GM21381 (cell line): Measurements from ENCODE around the gene DGCR2.
"Not testable (repeated sequence)": the region's sequence is repeated elsewhere in the genome, so short reads cannot be mapped to it uniquely, and the experiment has no call there.

Experiments
- ATAC-seq: cut with Tn5 transposase; IDR thresholded peaks from one replicate; pipeline ENCODE4 v1.9.1; 2021; ENCODE audit warnings: mild to moderate bottlenecking, moderate library complexity; ENCODE audit not compliant: unreplicated experiment

Gene DGCR2

DNA sequence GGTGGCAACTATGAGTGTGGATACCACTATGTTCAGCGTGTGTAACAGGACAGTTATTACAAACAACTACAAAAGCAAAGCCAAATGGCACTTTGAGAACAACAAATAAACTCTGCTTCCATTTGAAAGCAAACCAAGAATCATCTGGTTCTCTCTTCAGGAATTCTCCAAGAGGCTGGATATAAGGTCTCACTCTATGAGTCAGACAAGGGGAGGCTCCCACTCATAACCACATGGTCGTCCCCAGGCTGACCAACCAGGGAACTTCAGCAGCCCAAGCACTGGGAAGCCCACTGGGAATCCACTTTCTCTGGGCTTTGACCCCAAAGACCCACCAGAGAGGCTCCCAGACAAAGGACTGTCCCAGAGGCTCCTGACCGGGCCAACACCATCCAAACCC is 35.3 kb downstream of the DGCR2 start:
- no peak for ATAC-seq

- no peak for ATAC-seq
These were observed 35.8 kb downstream of the DGCR2 start for GRCh38 chr22:19086417-19086816.

GRCh38 chr22:19085233-19085718 is 36.9 kb downstream of the DGCR2 start:
- ATAC-seq: no peak

DNA sequence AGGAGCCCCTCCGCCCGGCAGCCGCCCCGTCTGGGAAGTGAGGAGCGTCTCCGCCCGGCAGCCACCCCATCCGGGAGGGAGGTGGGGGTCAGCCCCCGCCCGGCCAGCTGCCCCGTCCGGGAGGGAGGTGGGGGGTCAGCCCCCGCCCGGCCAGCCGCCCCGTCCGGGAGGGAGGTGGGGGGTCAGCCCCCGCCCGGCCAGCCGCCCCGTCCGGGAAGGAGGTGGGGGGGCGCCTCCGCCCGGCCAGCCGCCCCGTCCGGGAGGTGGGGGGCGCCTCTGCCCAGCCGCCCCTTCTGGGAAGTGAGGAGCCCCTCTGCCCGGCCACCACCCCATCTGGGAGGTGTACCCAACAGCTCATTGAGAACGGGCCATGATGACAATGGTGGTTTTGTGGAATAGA is 37.6 kb downstream of the DGCR2 start:
- not testable (repeated sequence) for ATAC-seq

- not testable (repeated sequence) for ATAC-seq
These were observed 38.1 kb downstream of the DGCR2 start for GRCh38 chr22:19084126-19084525.

DNA sequence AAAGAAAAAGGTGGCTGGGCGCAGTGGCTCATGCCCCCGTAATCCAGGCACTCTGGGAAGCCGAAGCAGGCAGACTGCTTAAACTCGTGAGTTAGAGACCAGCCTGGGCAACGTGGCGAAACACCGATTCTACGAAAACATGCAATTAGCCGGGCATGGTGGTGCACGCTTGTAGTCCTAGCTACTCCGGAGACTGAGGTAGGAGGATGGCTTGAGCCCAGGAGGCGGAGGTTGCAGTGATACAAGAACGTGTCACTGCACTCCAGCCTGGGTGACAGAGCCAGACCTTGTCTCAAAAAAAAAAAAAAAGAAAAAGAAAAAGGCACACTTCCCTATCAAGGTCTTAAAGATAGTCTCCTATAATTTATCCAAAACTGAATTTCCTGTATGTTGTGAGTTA is 39.4 kb downstream of the DGCR2 start:
- no peak for ATAC-seq

GRCh38 chr22:19082101-19082500 is 40.1 kb downstream of the DGCR2 start:
- ATAC-seq: no peak

GRCh38 chr22:19081351-19081750 is 40.9 kb downstream of the DGCR2 start:
- no peak for ATAC-seq

GRCh38 chr22:19080853-19081252 is 41.4 kb downstream of the DGCR2 start:
- no peak for ATAC-seq

DNA sequence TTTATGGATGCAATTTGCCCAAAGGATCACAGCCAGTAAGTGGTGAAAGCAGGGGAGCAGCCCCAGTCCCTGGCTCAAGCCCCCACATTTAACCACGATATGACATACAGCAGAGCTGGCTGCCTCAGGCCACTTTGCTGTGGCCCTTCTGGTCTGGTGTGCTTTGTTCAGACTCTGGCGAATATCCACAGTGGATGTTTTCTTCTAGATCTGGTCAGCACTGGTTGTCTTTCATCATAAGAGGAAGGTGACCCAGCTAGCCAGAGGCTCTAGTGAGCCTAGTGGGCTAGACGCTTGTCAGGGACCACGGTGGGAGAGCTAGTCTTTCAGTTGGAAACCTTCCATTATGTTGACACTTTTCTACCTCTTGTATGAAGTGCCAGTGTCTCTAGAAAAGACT is 42.5 kb downstream of the DGCR2 start:
- ATAC-seq: no peak

DNA sequence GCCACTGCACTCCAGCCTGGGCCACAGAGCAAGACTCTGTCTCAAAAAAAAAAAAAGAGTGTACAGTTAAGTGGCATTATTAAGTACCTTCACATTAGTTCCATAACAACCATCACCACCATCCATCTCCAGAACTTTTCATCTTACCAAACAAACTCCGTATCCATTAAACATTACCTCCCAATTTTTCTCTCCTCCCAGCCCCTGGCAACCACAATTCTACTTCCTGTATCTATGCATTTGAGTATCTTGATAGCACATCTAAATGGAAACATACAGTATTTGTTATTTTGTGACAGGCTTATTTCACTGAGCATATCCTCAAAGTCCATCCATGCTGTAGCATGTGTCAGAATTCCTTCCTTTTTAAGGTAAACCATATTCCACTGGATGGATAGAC is 46.8 kb downstream of the DGCR2 start:
- no peak for ATAC-seq

DNA sequence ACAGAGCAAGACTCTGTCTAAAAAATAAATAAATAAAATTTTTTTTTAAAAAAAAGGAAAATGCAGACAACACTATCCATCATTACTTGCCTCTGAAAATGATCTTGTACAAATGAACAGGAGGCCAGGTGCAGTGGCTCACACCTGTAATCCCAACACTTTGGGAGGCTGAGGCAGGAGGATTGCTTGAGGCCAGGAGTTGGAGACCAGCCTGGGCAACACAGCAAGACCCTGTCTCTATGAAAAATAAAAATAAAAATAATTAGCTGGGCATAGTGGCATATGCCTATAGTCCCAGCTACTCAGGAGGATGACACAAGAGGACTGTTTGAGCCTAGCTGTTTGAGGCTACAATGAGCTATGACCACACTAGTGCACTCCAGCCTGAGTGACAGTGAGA is 49.4 kb downstream of the DGCR2 start:
- not testable (repeated sequence) for ATAC-seq

DNA sequence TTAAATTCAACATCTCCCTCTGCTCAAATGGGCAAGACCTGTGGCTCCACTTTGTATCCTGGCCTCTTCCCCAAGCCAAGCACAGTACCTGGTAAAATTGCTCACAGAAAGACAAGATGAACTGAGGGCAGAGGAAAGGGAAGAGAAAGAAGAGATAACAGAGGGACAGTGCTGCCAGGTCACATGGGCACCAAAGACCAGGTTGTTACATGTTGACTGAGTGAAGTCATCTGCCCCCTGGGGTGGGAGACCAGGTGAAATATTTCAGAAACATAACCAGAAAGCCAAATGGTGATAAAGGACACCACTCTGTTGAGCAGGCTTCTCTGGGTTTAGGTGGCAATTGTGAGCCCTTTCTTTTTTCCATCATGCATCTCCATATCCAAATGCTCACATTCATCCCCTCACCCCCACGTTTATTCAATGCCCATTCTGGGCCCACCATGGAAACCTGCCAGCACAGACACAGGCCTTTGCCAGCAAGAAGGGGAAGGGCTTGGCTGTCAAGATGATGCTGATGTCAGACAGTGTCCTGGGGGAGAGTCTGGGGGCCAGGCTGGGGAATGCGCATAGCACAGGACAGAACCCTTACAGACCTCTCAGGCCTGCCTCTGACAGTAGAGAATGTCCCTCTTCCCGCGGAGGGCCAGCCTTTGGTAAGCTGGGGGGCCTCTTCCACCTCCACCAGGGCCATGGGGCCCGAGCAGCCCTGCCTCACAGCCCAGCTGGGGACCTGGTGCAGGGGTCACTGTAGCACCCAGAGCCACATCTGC is 51.6 kb downstream of the DGCR2 start:
- no peak for ATAC-seq

GRCh38 chr22:19069451-19069850 is 52.8 kb downstream of the DGCR2 start:
- no peak for ATAC-seq

DNA sequence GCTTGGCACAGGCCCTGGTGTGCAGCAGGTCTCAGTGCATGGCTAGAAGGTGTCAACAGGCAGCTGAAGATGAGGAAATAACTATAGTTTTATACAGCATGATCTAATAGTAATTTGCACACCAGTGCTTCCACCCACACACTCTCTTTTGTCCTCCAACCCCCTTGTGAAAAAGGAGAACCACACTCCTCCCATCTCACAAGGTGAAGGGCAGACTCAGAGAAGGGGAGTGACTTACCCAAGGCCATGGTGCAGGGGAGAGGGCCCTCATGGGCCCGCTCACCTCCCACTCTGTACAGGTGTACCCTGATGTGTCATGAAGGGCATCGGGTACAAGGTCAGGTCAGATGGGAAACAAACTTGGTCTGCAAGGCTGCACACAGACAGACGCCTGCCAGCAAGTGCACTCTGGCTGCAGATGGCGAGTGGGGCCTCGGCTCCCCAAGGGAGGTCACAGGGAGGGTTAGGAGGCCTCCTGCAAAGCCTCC is 53.4 kb downstream of the DGCR2 start:
- ATAC-seq: no peak

DNA sequence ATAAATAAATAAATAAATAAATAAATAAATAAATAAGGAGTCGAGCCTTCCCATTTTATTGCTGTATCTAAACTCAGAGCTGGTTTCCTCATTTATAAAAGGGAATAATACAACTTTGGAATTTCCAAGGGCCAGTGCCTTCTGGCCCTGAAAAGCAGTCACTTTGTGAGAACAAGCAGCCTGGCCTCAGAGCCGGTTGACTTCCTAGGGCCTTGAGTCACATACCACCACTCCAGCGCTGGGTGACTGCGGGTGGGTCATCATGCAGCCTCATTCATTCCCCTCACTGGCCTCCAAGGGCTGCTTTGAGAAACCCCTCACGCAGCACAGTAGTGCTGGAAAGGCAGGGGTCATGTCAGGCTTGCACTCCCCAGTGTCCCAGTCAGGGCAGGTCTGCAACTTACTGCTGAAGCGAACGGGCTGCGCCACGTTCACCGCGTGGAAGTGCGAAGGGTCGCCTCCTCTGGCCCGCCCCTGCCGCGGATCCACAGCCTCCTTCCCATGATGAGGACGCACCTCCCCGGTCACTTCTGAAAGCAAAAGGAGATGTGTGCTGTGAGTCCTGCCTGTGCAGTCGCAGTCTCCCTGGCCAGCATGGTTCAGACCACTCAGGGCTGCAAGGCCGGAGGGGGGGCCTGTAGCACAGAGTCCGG is 54.4 kb downstream of the DGCR2 start:
- ATAC-seq: no peak

DNA sequence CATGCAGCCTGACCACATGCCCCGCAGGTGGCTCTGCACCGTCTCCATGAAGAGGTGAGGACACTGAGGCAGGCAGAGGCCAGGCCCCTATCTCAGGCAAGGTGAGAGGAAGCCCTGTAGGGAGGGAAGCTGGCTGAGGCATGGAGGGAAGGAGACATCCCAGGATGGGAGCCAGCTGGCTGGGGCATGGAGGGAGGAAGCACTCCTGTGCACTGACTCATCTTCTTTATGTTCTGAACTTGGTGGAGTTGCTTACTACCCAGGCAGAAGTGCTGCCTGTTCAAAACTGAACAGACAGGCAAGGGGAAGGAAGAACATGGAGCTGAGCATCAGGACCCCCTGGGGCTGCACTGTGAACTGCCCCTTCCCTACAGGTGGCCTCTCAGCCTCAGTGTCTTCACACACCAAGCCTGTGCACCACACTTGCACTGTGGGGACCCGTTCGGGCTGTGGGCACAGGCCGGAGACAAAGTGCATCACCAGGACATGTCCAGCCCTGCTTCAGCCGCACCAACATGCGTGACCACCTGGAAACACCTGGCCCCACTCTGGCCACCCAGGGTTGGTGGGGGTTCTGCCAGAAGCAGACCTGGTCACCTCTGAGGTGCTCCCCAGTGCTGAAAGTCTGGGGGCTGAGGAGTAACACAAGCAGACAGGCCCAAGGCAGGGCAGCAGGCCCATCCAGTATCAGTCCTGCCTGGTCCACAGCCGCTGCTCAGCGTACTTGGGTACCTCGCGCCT is 55.5 kb downstream of the DGCR2 start:
- no peak for ATAC-seq

DNA sequence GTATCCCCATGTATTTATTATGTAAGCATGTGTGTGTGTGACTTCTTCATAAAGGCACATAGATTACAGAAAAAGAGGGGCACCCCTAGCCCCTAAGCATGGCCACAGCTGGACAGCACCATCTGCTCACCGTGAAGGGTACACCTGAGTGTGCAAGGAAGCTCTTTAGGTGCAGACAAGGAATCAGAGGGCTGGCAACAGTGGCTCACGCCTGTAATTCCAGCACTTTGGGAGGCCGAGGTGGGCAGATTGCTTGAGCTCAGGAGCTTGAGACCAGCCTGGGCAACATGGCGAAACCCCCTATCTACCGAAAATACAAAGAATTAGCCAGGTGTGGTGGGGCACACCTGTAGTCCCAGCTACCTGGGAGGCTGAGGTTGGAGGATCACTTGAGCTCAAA is 56.3 kb downstream of the DGCR2 start:
- ATAC-seq: no peak

DNA sequence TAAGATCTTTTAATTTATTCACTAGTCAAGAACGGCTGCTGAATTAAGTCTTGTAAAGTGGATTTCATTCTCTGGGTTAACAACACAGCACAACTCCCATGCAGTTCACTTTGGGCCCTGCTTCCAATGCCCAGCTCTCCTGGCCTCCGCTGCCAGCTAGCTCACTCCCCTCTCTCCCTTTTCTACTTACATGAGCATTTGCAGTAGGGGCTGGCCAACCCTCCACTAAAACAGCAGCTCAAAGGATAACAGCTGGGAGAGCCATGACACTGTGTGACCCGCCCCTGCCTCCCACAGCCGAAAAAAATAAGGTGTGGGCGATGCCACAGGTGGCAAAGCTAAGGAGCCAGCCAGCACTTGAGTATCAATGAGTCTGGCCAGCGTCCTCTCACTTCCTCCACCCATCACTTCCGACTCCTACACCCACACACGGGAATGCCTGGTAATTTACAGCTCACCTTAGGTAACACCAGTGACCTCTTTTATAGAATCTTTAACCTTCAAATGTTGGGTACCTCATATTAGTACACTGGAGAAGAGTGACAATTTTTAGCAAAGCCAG is 56.8 kb downstream of the DGCR2 start:
- ATAC-seq: no peak

GRCh38 chr22:19064354-19065054 is 57.7 kb downstream of the DGCR2 start:
- no peak for ATAC-seq
